ENCODE results near the gene SUSD3. TPM values are rescaled to one million over a fixed set of nuclear protein-coding genes. Genes with fewer than 3 reads are reported as not detected.

SUSD3 gene
- total and polyA plus RNA-seq, 4 donors = 2.0 to 9.7 (median 5.1) TPM

DNA sequence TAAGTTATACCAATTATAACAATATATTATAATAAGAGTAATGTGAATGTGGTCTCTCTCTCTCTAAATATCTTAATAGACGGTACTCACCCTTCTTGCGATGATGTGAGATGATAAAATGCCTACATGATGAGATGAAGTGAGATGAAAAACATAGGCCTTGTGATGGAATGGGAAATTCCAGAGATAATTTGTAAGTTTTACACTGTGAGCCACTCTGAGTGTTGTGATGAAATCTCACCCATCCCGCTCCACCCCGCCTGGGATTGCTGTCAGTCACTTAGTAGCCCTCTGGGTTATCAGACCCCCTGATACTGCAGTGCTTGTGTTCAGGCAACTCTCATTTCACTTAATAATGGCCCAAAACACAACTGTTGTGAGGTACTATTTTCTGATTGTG lies 10.5 kb downstream of the SUSD3 start:
- H3K27ac ChIP-seq (ENCODE audit: low read depth in 1 of 2, low read length in 1 of 2) = no peak overlapping the region
- H3K4me3 ChIP-seq = no peak overlapping the region
- ATAC-seq (ENCODE audit: insufficient read depth, low FRiP score) = no peak
- no peak for TF ChIP-seq CTCF (IDR thresholded peaks at IDR 0.05; ENCODE audit: control extremely low read depth, extremely low read depth)
- peaks cover 0 to 4% (median 0%) of the 10 kb centered on the region in 4 donors for H3K9me3 ChIP-seq (ENCODE audit: control insufficient read depth in 4 of 4, insufficient read depth in 3 of 4, low read length in 3 of 4)
- peaks cover 0 to 10% (median 7%) of the 10 kb centered on the region in 5 donors for H3K4me1 ChIP-seq (ENCODE audit: control insufficient read depth in 5 of 5, insufficient read depth in 5 of 5, low read length in 5 of 5)
- no peak overlapping the region for H3K9ac ChIP-seq (ENCODE audit: insufficient read depth in 1 of 2, low read length in 2 of 2)
- WGBS, 2 donors = 89 to 95% methylated on average over 4 of the region's 4 CpGs
- no peak for DNase-seq
- no peaks in the 10 kb centered on the region for H3K36me3 ChIP-seq (ENCODE audit: control insufficient read depth in 4 of 4, insufficient read depth in 4 of 4, low read length in 4 of 4)
- H3K27me3 ChIP-seq (ENCODE audit: control insufficient read depth in 3 of 3, insufficient read depth in 3 of 3, low read length in 2 of 3) = no peaks in the 10 kb centered on the region

DNA sequence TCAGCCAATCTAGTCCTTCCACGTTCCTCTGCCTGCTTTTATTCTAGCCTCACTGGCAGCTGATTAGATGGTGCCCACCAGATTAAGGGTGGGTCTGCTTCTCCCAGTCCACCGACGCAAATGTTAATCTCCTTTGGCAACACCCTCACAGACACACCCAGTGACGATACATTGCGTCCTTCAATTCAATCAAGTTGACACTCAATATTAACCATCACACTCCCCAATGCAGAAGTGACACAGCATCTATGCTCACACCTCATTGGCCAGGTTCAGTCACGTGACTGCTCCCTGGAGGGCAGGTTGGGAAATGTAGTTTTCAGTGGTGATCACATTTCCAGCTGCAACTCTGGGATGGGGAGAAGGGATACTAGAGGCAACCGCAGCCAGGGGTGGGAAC lies 13.0 kb downstream of the SUSD3 start:
- ATAC-seq (ENCODE audit: insufficient read depth, low FRiP score) = no peak
- Histone ChIP-seq H3K9me3 (ENCODE audit: control insufficient read depth in 4 of 4, insufficient read depth in 3 of 4, low read length in 3 of 4) (peaks cover 0 to 4% (median 0%) of the 10 kb centered on the region in 4 donors), H3K4me3 (no peak overlapping the region), H3K27ac (ENCODE audit: low read depth in 1 of 2, low read length in 1 of 2) (no peak overlapping the region), H3K9ac (ENCODE audit: insufficient read depth in 1 of 2, low read length in 2 of 2) (no peak overlapping the region), H3K4me1 (ENCODE audit: control insufficient read depth in 5 of 5, insufficient read depth in 5 of 5, low read length in 5 of 5) (peaks cover 0 to 10% (median 6%) of the 10 kb centered on the region in 5 donors), H3K27me3 (ENCODE audit: control insufficient read depth in 3 of 3, insufficient read depth in 3 of 3, low read length in 2 of 3) (no peaks in the 10 kb centered on the region), H3K36me3 (ENCODE audit: control insufficient read depth in 4 of 4, insufficient read depth in 4 of 4, low read length in 4 of 4) (no peaks in the 10 kb centered on the region)
- 88 to 94% methylated on average over 7 of the region's 7 CpGs for WGBS, 2 donors
- no peak for TF ChIP-seq CTCF (IDR thresholded peaks at IDR 0.05; ENCODE audit: control extremely low read depth, extremely low read depth)
- DNase-seq = no peak

DNA sequence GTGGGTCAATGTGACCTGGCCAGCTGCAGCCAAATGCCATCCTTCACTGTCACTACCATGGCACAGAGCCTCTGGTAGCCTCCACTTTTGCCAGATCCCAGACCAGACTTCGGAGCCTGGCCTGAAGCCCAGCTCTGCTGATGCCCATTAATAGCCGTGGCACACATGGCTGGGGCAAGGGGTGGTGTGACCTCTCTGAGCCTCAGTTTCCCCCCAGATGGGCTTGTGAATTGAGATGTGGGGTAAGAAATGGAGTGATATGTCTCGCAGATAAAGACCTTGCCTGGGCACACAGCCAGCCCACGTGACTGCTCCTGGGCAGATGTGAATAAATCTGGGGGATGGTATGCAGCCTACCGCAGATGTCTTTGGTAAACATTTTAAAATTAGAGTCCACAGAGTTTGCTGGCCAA lies 13.9 kb downstream of the SUSD3 start:
- 44 to 48% methylated on average over 5 of the region's 5 CpGs for WGBS, 2 donors
- ATAC-seq (ENCODE audit: insufficient read depth, low FRiP score) = no peak
- no peak overlapping the region for H3K27ac ChIP-seq (ENCODE audit: low read depth in 1 of 2, low read length in 1 of 2)
- no peaks in the 10 kb centered on the region for H3K27me3 ChIP-seq (ENCODE audit: control insufficient read depth in 3 of 3, insufficient read depth in 3 of 3, low read length in 2 of 3)
- H3K36me3 ChIP-seq (ENCODE audit: control insufficient read depth in 4 of 4, insufficient read depth in 4 of 4, low read length in 4 of 4) = no peaks in the 10 kb centered on the region
- peaks cover 0 to 4% (median 0%) of the 10 kb centered on the region in 4 donors for H3K9me3 ChIP-seq (ENCODE audit: control insufficient read depth in 4 of 4, insufficient read depth in 3 of 4, low read length in 3 of 4)
- H3K4me3 ChIP-seq = no peak overlapping the region
- H3K9ac ChIP-seq (ENCODE audit: insufficient read depth in 1 of 2, low read length in 2 of 2) = no peak overlapping the region
- H3K4me1 ChIP-seq (ENCODE audit: control insufficient read depth in 5 of 5, insufficient read depth in 5 of 5, low read length in 5 of 5) = peaks cover 0 to 10% (median 6%) of the 10 kb centered on the region in 5 donors
- DNase-seq = peak; percentile 76 to 82 (median 80)
- TF ChIP-seq CTCF (IDR thresholded peaks at IDR 0.05; ENCODE audit: control extremely low read depth, extremely low read depth) = no peak

Data from lung (tissue), 12 donors.